Naive B cell (primary cell): ENCODE data around the gene SUFU. TPM values are rescaled to one million over a fixed set of nuclear protein-coding genes. Genes with fewer than 3 reads are reported as not detected.
"Not testable (repeated sequence)": the region's sequence is repeated elsewhere in the genome, so short reads cannot be mapped to it uniquely, and the experiment has no call there.

ENCODE experiments used
- ATAC-seq, 2 donors: fragments of 150-1000 bp; cut with Tn5 transposase; 2 replicates each; pipeline ENCODE4 v1.10.0; 2021; ENCODE audit warnings: low read depth in 2 of 2, mild to moderate bottlenecking in 2 of 2, moderate library complexity in 2 of 2
- DNase-seq: peaks from one replicate; pipeline ENCODE4 v3.0.0; 2022
- H3K27ac Mint-ChIP-seq, 6 donors: one replicate each; pipeline ENCODE4 v1.8.0; 2020 to 2022; ENCODE audit warnings: mild to moderate bottlenecking in 6 of 6, mixed read lengths in 6 of 6, moderate library complexity in 5 of 6, inconsistent platforms in 2 of 6
- H3K27me3 Mint-ChIP-seq, 3 donors: one replicate each; pipeline ENCODE4 v1.8.0; 2021 to 2022; ENCODE audit warnings: mixed read lengths in 3 of 3, mild to moderate bottlenecking in 1 of 3
- H3K36me3 Mint-ChIP-seq, 2 donors: one replicate each; pipeline ENCODE4 v1.8.0; 2020 to 2022; ENCODE audit warnings: mixed read lengths in 2 of 2, inconsistent platforms in 1 of 2, mild to moderate bottlenecking in 1 of 2
- H3K4me1 Mint-ChIP-seq, 3 donors: one replicate each; pipeline ENCODE4 v1.8.0; 2020 to 2022; ENCODE audit warnings: mixed read lengths in 3 of 3, inconsistent platforms in 1 of 3, mild to moderate bottlenecking in 1 of 3, moderate library complexity in 1 of 3
- H3K4me3 Mint-ChIP-seq, 8 donors: one replicate each; pipeline ENCODE4 v1.8.0; 2020 to 2022; ENCODE audit warnings: mild to moderate bottlenecking in 8 of 8, mixed read lengths in 8 of 8, moderate library complexity in 8 of 8, inconsistent platforms in 2 of 8
- H3K9me3 Mint-ChIP-seq, 7 donors: one replicate each; pipeline ENCODE4 v1.8.0; 2020 to 2022; ENCODE audit warnings: mixed read lengths in 7 of 7, mild to moderate bottlenecking in 5 of 7, inconsistent platforms in 2 of 7, moderate library complexity in 1 of 7
- polyA plus RNA-seq, 6 donors: library from polyadenylated mRNA; unstranded; fragments of 300-500 nt; fragmentation: Illumina TruSeq; gene quantifications; one replicate each; pipeline ENCODE4 v1.2.3, GENCODE V29; 2021; ENCODE audit warnings: low read depth in 6 of 6

SUFU gene
- polyA plus RNA-seq, 6 donors from 2014 or later: 0.84 to 7.8 (median 4.0) TPM

GRCh38 chr10:102658802-102659201 is 155.0 kb downstream of the SUFU start:
- DNase-seq (no peak), ATAC-seq (no peak)
- Mint-ChIP-seq H3K36me3 (peaks cover 0 to 19% of the 10 kb centered on the region in 2 donors), H3K4me3 (no peak overlapping the region), H3K4me1 (peaks cover 14 to 25% (median 20%) of the 10 kb centered on the region in 3 donors), H3K27ac (no peak overlapping the region), H3K27me3 (no peaks in the 10 kb centered on the region), H3K9me3 (no peaks in the 10 kb centered on the region)

GRCh38 chr10:102660888-102661657 is 157.3 kb downstream of the SUFU start:
- Mint-ChIP-seq H3K27ac (peak overlapping the region in 1 of 6 donors; percentile 31), H3K4me1 (peaks cover 6 to 17% (median 16%) of the 10 kb centered on the region in 3 donors), H3K27me3 (no peaks in the 10 kb centered on the region), H3K9me3 (no peaks in the 10 kb centered on the region), H3K4me3 (peak overlapping the region in 4 of 8 donors; percentile 20 to 41 (median 34)), H3K36me3 (peaks cover 0 to 13% of the 10 kb centered on the region in 2 donors)
- no peak for DNase-seq
- peak; percentile 60 to 72 for ATAC-seq

GRCh38 chr10:102661658-102662028 is 157.9 kb downstream of the SUFU start:
- DNase-seq (no peak), ATAC-seq (no peak)
- peaks cover 6 to 17% (median 16%) of the 10 kb centered on the region in 3 donors for H3K4me1 Mint-ChIP-seq
- H3K27ac Mint-ChIP-seq: peak overlapping the region in 2 of 6 donors; percentile 31 to 62
- peak overlapping the region in 5 of 8 donors; percentile 25 to 39 (median 30) for H3K4me3 Mint-ChIP-seq
- peaks cover 0 to 13% of the 10 kb centered on the region in 2 donors for H3K36me3 Mint-ChIP-seq
- no peaks in the 10 kb centered on the region for H3K27me3 Mint-ChIP-seq
- no peaks in the 10 kb centered on the region for H3K9me3 Mint-ChIP-seq

GRCh38 chr10:102665904-102666509 is 162.2 kb downstream of the SUFU start:
- H3K27ac Mint-ChIP-seq: no peak overlapping the region
- peaks cover 9 to 13% (median 10%) of the 10 kb centered on the region in 3 donors for H3K4me1 Mint-ChIP-seq
- H3K9me3 Mint-ChIP-seq: no peaks in the 10 kb centered on the region
- DNase-seq (no peak), ATAC-seq (no peak)
- H3K4me3 Mint-ChIP-seq: no peak overlapping the region
- H3K36me3 Mint-ChIP-seq: no peaks in the 10 kb centered on the region
- H3K27me3 Mint-ChIP-seq: no peaks in the 10 kb centered on the region

GRCh38 chr10:102667411-102667810 is 163.6 kb downstream of the SUFU start:
- not testable (repeated sequence) for H3K4me1 Mint-ChIP-seq, H3K9me3 Mint-ChIP-seq
- peak overlapping the region in 2 of 6 donors; percentile 28 to 68 for H3K27ac Mint-ChIP-seq

GRCh38 chr10:102668326-102669107 is 164.7 kb downstream of the SUFU start:
- H3K36me3 Mint-ChIP-seq: no peaks in the 10 kb centered on the region
- no peak for ATAC-seq
- no peaks in the 10 kb centered on the region for H3K9me3 Mint-ChIP-seq
- no peak for DNase-seq
- H3K4me3 Mint-ChIP-seq: no peak overlapping the region
- no peaks in the 10 kb centered on the region for H3K27me3 Mint-ChIP-seq
- H3K4me1 Mint-ChIP-seq: peaks cover 3 to 9% (median 8%) of the 10 kb centered on the region in 3 donors
- H3K27ac Mint-ChIP-seq: peak overlapping the region in 1 of 6 donors; percentile 70

More at GRCh38 chr10:102667411-102667810, 163.6 kb downstream of the SUFU start:
- not testable (repeated sequence) for DNase-seq, H3K4me3 Mint-ChIP-seq, H3K27me3 Mint-ChIP-seq, H3K36me3 Mint-ChIP-seq, ATAC-seq

- no peaks in the 10 kb centered on the region for H3K27me3 Mint-ChIP-seq
- ATAC-seq (no peak), DNase-seq (no peak)
- peak overlapping the region in 1 of 6 donors; percentile 76 for H3K27ac Mint-ChIP-seq
- H3K4me1 Mint-ChIP-seq: peaks cover 12 to 18% (median 17%) of the 10 kb centered on the region in 3 donors
- H3K4me3 Mint-ChIP-seq: no peak overlapping the region
- no peaks in the 10 kb centered on the region for H3K36me3 Mint-ChIP-seq
- H3K9me3 Mint-ChIP-seq: no peaks in the 10 kb centered on the region
Measured at GRCh38 chr10:102669206-102670064, 165.7 kb downstream of the SUFU start.

- Mint-ChIP-seq H3K36me3 (no peaks in the 10 kb centered on the region), H3K9me3 (no peaks in the 10 kb centered on the region), H3K27ac (no peak overlapping the region), H3K4me3 (no peak overlapping the region), H3K4me1 (peaks cover 18 to 24% (median 20%) of the 10 kb centered on the region in 3 donors), H3K27me3 (no peaks in the 10 kb centered on the region)
- no peak for ATAC-seq
- DNase-seq: no peak
Measured at GRCh38 chr10:102670065-102670670, 166.4 kb downstream of the SUFU start.

- peaks cover 23 to 32% (median 28%) of the 10 kb centered on the region in 3 donors for H3K4me1 Mint-ChIP-seq
- no peaks in the 10 kb centered on the region for H3K36me3 Mint-ChIP-seq
- H3K27me3 Mint-ChIP-seq: no peaks in the 10 kb centered on the region
- DNase-seq (no peak), ATAC-seq (no peak)
- peak overlapping the region in 1 of 8 donors; percentile 3 for H3K4me3 Mint-ChIP-seq
- H3K9me3 Mint-ChIP-seq: no peaks in the 10 kb centered on the region
- H3K27ac Mint-ChIP-seq: no peak overlapping the region
Measured at GRCh38 chr10:102670871-102671434, 167.2 kb downstream of the SUFU start.

GRCh38 chr10:102673236-102673818 is 169.6 kb downstream of the SUFU start:
- H3K36me3 Mint-ChIP-seq: no peaks in the 10 kb centered on the region
- DNase-seq (no peak), ATAC-seq (no peak)
- H3K27ac Mint-ChIP-seq: peak overlapping the region in 3 of 6 donors; percentile 55 to 89 (median 68)
- H3K4me3 Mint-ChIP-seq: peak overlapping the region; percentile 20 to 86 (median 72)
- no peaks in the 10 kb centered on the region for H3K27me3 Mint-ChIP-seq
- peaks cover 16 to 37% (median 31%) of the 10 kb centered on the region in 3 donors for H3K4me1 Mint-ChIP-seq
- H3K9me3 Mint-ChIP-seq: no peaks in the 10 kb centered on the region

- Mint-ChIP-seq H3K27ac (peak overlapping the region in 5 of 6 donors; percentile 21 to 89 (median 68)), H3K36me3 (no peaks in the 10 kb centered on the region), H3K27me3 (no peaks in the 10 kb centered on the region), H3K4me3 (peak overlapping the region; percentile 20 to 86 (median 72)), H3K4me1 (peaks cover 20 to 41% (median 31%) of the 10 kb centered on the region in 3 donors), H3K9me3 (no peaks in the 10 kb centered on the region)
- peak; percentile 24 for DNase-seq
- peak; percentile 70 to 75 for ATAC-seq
Measured at GRCh38 chr10:102673819-102674511, 170.2 kb downstream of the SUFU start.
